SU-DHL-6 (cell line): ENCODE data around the gene IFT122.

ENCODE experiments used
- H2AFZ ChIP-seq: fragments of 200-600 bp; sonication (generic); 2 replicates; pipeline ENCODE4 v1.6.1; 2014; ENCODE audit warnings: low read depth, mild to moderate bottlenecking, moderate library complexity, mixed read lengths, antibody characterized with exemption, low read length; ENCODE audit not compliant: severe bottlenecking
- H3F3A ChIP-seq: fragments of 200-600 bp; shearing (Covaris generic); 2 replicates; pipeline ENCODE4 v1.6.0; 2016; ENCODE audit warnings: antibody characterized with exemption, mild to moderate bottlenecking; ENCODE audit not compliant: insufficient read depth
- H3K27ac ChIP-seq: fragments of 200-600 bp; sonication (generic); 2 replicates; pipeline ENCODE4 v1.5.1; 2016; ENCODE audit warnings: low read depth, mild to moderate bottlenecking, low read length, moderate library complexity, mixed read lengths
- H3K27me3 ChIP-seq: fragments of 200-600 bp; sonication (generic), shearing (Covaris generic); 2 replicates; pipeline ENCODE4 v1.6.0; 2014; ENCODE audit warnings: mild to moderate bottlenecking, low read length
- H3K36me3 ChIP-seq: fragments of 200-600 bp; sonication (generic); 2 replicates; pipeline ENCODE4 v1.6.1; 2014; ENCODE audit warnings: mild to moderate bottlenecking, low read length, mixed read lengths
- H3K4me2 ChIP-seq: fragments of 300-600, 200-600 bp; shearing (Covaris generic), sonication (generic); 2 replicates; pipeline ENCODE4 v1.6.0; 2014; ENCODE audit warnings: low read length, low read depth, mild to moderate bottlenecking; ENCODE audit not compliant: poor library complexity, severe bottlenecking
- H3K4me3 ChIP-seq: fragments of 200-600 bp; sonication (generic); 2 replicates; pipeline ENCODE4 v1.5.1; 2014; ENCODE audit warnings: antibody characterized with exemption, low read length, mild to moderate bottlenecking, mixed read lengths; ENCODE audit not compliant: insufficient read depth, poor library complexity, severe bottlenecking
- H3K79me2 ChIP-seq: fragments of 200-600 bp; sonication (generic); 2 replicates; pipeline ENCODE4 v1.6.1; 2014; ENCODE audit warnings: mild to moderate bottlenecking, low read length, moderate library complexity; ENCODE audit not compliant: insufficient read depth
- H3K9ac ChIP-seq: fragments of 200-600 bp; sonication (generic); 2 replicates; pipeline ENCODE4 v1.7.0; 2014; ENCODE audit warnings: mild to moderate bottlenecking, low read length
- H3K9me2 ChIP-seq: fragments of 200-600 bp; sonication (generic); replicated peaks from 2 replicates; pipeline ENCODE4 v1.6.1; 2014; ENCODE audit warnings: low read length; ENCODE audit not compliant: insufficient read depth
- H3K9me3 ChIP-seq: fragments of 200-600 bp; sonication (generic); 2 replicates; pipeline ENCODE4 v1.6.1; 2014; ENCODE audit warnings: low read length, mixed read lengths; ENCODE audit not compliant: insufficient read depth
- H4K20me1 ChIP-seq: fragments of 200-600 bp; sonication (generic); 2 replicates; pipeline ENCODE4 v1.6.1; 2014; ENCODE audit warnings: low read depth, mild to moderate bottlenecking, antibody characterized with exemption, low read length, moderate library complexity, mixed read lengths
- CTCF ChIP-seq: fragments of 200-600 bp; sonication (generic); IDR thresholded peaks from one replicate; pipeline ENCODE4 v1.5.1; 2017; ENCODE audit warnings: antibody characterized with exemption, mild to moderate bottlenecking, low read length, moderate library complexity; ENCODE audit not compliant: insufficient read depth, poor library complexity, severe bottlenecking
- EZH2phosphoT487 ChIP-seq: fragments of 200-600 bp; sonication (generic), shearing (Covaris generic); conservative IDR thresholded peaks from 2 replicates; pipeline ENCODE4 v1.6.1; 2018; ENCODE audit warnings: mild to moderate bottlenecking, antibody characterized with exemption, low read length, moderate library complexity, mixed read lengths

IFT122 gene

GRCh38 chr3:129460572-129460971 lies 20.5 kb downstream of the IFT122 start:
- no peaks in the 10 kb centered on the region for H3F3A ChIP-seq
- no peak overlapping the region for H2AFZ ChIP-seq
- H3K9ac ChIP-seq = no peak overlapping the region
- no peaks in the 10 kb centered on the region for H3K9me3 ChIP-seq
- no peak overlapping the region for H3K4me2 ChIP-seq
- H3K36me3 ChIP-seq = no peaks in the 10 kb centered on the region
- no peaks in the 10 kb centered on the region for H4K20me1 ChIP-seq
- no peak overlapping the region for H3K27ac ChIP-seq
- H3K27me3 ChIP-seq = no peaks in the 10 kb centered on the region
- no peaks in the 10 kb centered on the region for H3K79me2 ChIP-seq
- H3K4me3 ChIP-seq = no peak overlapping the region
- no peaks in the 10 kb centered on the region for H3K9me2 ChIP-seq
- TF ChIP-seq EZH2phosphoT487 (no peak), CTCF (no peak)

DNA sequence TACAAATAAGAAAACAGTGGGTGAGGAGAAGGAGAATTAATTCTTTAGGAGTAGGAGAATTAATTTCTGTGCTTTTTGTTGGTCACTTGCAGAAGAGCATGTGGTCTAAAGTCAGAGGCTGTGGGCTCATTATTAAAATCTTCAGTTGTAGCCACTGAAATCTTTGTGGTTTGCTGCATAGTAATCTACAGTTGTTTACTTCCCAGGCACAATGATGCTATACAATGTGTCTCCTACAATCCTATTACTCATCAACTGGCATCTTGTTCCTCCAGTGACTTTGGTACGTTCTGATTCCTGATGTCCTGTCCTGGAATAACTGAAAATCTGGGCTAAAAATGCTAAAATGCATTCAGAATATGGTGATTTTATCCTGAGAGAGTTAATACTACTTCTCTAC lies 21.0 kb downstream of the IFT122 start:
- no peaks in the 10 kb centered on the region for H3K79me2 ChIP-seq
- H3K9me3 ChIP-seq = no peaks in the 10 kb centered on the region
- H4K20me1 ChIP-seq = no peaks in the 10 kb centered on the region
- H3K9me2 ChIP-seq = no peaks in the 10 kb centered on the region
- TF ChIP-seq EZH2phosphoT487 (no peak), CTCF (no peak)
- no peak overlapping the region for H3K27ac ChIP-seq
- H3K9ac ChIP-seq = no peak overlapping the region
- H3K4me2 ChIP-seq = no peak overlapping the region
- H3K4me3 ChIP-seq = no peak overlapping the region
- no peaks in the 10 kb centered on the region for H3F3A ChIP-seq
- H3K36me3 ChIP-seq = no peaks in the 10 kb centered on the region
- no peaks in the 10 kb centered on the region for H3K27me3 ChIP-seq
- no peak overlapping the region for H2AFZ ChIP-seq

- no peak overlapping the region for H3K4me2 ChIP-seq
Observed at GRCh38 chr3:129461461-129462146, 21.6 kb downstream of the IFT122 start.

More at GRCh38 chr3:129461461-129462146, 21.6 kb downstream of the IFT122 start:
- Histone ChIP-seq H3K9me3 (no peaks in the 10 kb centered on the region), H3K36me3 (no peaks in the 10 kb centered on the region), H3K9me2 (no peaks in the 10 kb centered on the region), H2AFZ (no peak overlapping the region), H3K9ac (no peak overlapping the region), H3K79me2 (no peaks in the 10 kb centered on the region), H3F3A (no peaks in the 10 kb centered on the region), H3K4me3 (no peak overlapping the region), H4K20me1 (no peaks in the 10 kb centered on the region), H3K27ac (no peak overlapping the region), H3K27me3 (no peaks in the 10 kb centered on the region)
- TF ChIP-seq EZH2phosphoT487 (no peak), CTCF (no peak)
